Body of pancreas (tissue), 4 donors: ENCODE measurements around the gene SMIM12. TPM values are rescaled to one million over a fixed set of nuclear protein-coding genes. Genes with fewer than 3 reads are reported as not detected.

ENCODE experiments used
- ATAC-seq: fragments of 150-250 bp; one replicate; pipeline ENCODE4 v1.9.1; 2016
- DNase-seq, 4 donors: peaks; one replicate each; pipeline ENCODE4 v3.0.0-alpha.2; 2019
- H3K27ac ChIP-seq, 4 donors: fragments of 200-600 bp; sonication (generic); 1 replicate in 3 of 4; 2 replicates in 1 of 4; pipeline versions ENCODE4 v1.5.1 to v1.6.1; 2016 to 2019; ENCODE audit warnings: mild to moderate bottlenecking in 1 of 4, mixed read lengths in 1 of 4, moderate library complexity in 1 of 4
- H3K27me3 ChIP-seq, 2 donors: fragments of 200-600 bp; sonication (generic); one replicate each; pipeline ENCODE4 v1.6.0; 2016; ENCODE audit warnings: mild to moderate bottlenecking in 1 of 2
- H3K36me3 ChIP-seq, 2 donors: fragments of 200-600 bp; sonication (generic); replicated peaks in 1 of 2; 2 replicates each; pipeline ENCODE4 v1.5.1; 2016; ENCODE audit warnings: low read depth in 2 of 2; ENCODE audit not compliant: insufficient read depth in 1 of 2
- H3K4me1 ChIP-seq: fragments of 200-600 bp; sonication (generic); one replicate; pipeline ENCODE4 v1.6.0; 2016
- H3K4me3 ChIP-seq, 2 donors: fragments of 200-600 bp; sonication (generic); 1 replicate in 1 of 2; 2 replicates in 1 of 2; pipeline ENCODE4 v1.5.1; 2016 to 2019
- H3K9me3 ChIP-seq, 3 donors: fragments of 200-600 bp; sonication (generic); 1 replicate in 2 of 3; 2 replicates in 1 of 3; pipeline ENCODE4 v1.5.1; 2016
- POLR2A ChIP-seq, 3 donors: fragments of 450-650 bp; IDR thresholded peaks; one replicate each; pipeline ENCODE4 v1.6.1; 2016; ENCODE audit warnings: antibody characterized with exemption in 3 of 3, mild to moderate bottlenecking in 2 of 3
- WGBS, 2 donors: methylation state at CpG; one replicate each; pipeline ENCODE4 v1.1.5; 2017; 5-methylcytosine and 5-hydroxymethylcytosine counted together
- intact Hi-C: fragments of 100-400 bp; cut with DNase I; formaldehyde crosslinking; loops from one replicate; pipeline ENCODE4 v1.15.1; 2023
- total RNA-seq, 2 donors: library from RNA; depleted of rRNA; stranded (reverse); fragments of >200 nt; gene quantifications; one replicate each; pipeline ENCODE4 v1.1.0, GENCODE V29; 2016
- TF ChIP-seq, protein P1 (sequence below), 7 experiments: fragments of 450-650 bp in 4 of 7; fragments of 200-600 bp in 3 of 7; sonication (generic) in 3 of 7; IDR thresholded peaks; one replicate each; pipeline ENCODE4 v1.5.1; 2016 to 2019; ENCODE audit warnings: antibody characterized with exemption in 7 of 7

The SMIM12 gene
- total RNA-seq, 2 donors from 2014 or later: 7.8 to 22.1 TPM

GRCh38 chr1:34900775-34901502 lies 41.4 kb upstream of the SMIM12 start:
- H3K4me1 ChIP-seq: no peaks in the 10 kb centered on the region
- H3K27ac ChIP-seq: no peak overlapping the region
- H3K9me3 ChIP-seq: no peaks in the 10 kb centered on the region
- TF ChIP-seq, protein P1, sequence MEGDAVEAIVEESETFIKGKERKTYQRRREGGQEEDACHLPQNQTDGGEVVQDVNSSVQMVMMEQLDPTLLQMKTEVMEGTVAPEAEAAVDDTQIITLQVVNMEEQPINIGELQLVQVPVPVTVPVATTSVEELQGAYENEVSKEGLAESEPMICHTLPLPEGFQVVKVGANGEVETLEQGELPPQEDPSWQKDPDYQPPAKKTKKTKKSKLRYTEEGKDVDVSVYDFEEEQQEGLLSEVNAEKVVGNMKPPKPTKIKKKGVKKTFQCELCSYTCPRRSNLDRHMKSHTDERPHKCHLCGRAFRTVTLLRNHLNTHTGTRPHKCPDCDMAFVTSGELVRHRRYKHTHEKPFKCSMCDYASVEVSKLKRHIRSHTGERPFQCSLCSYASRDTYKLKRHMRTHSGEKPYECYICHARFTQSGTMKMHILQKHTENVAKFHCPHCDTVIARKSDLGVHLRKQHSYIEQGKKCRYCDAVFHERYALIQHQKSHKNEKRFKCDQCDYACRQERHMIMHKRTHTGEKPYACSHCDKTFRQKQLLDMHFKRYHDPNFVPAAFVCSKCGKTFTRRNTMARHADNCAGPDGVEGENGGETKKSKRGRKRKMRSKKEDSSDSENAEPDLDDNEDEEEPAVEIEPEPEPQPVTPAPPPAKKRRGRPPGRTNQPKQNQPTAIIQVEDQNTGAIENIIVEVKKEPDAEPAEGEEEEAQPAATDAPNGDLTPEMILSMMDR (IDR thresholded peaks at IDR 0.05): no peak
- intact Hi-C loops: no loop called here
- ATAC-seq: no peak
- H3K4me3 ChIP-seq: no peak overlapping the region
- H3K36me3 ChIP-seq: no peaks in the 10 kb centered on the region
- H3K27me3 ChIP-seq: no peaks in the 10 kb centered on the region
- 57 to 61% methylated on average over 13 of the region's 13 CpGs for WGBS, 2 donors
- no peak for DNase-seq

DNA sequence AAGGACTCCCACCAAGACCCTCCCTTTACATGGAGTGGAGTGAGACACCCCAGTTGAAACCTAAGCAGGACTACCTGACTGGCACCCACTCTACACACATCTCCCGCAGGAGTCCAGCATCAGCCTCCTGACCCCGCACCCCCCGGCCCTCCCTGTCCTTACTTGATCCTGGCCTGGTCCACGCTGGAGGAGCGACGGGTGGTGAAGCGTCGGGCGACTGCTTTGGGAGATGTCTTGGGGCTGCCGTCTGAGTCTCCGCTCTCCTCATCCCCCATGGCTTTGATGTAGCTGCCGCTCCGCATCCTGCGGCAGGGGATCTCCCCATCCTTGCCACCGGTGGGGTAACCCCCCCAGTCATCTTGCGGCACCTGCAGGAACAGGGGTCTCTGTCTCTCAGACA lies 40.4 kb upstream of the SMIM12 start:
- DNase-seq: no peak
- no peak overlapping the region for H3K4me3 ChIP-seq
- intact Hi-C loops: no loop called here
- H3K9me3 ChIP-seq: no peaks in the 10 kb centered on the region
- no peak for TF ChIP-seq POLR2A (IDR thresholded peaks at IDR 0.05)
- TF ChIP-seq, protein P1 (IDR thresholded peaks at IDR 0.05): no peak
- no peak for ATAC-seq
- WGBS, 2 donors: 84% methylated on average over 14 to 16 of the region's 16 CpGs
- H3K36me3 ChIP-seq: no peaks in the 10 kb centered on the region
- H3K4me1 ChIP-seq: no peaks in the 10 kb centered on the region
- no peaks in the 10 kb centered on the region for H3K27me3 ChIP-seq
- no peak overlapping the region for H3K27ac ChIP-seq

- DNase-seq: no peak
- 85 to 86% methylated on average over 4 of the region's 4 CpGs for WGBS, 2 donors
Measured at GRCh38 chr1:34899471-34899870, 39.9 kb upstream of the SMIM12 start.

DNA sequence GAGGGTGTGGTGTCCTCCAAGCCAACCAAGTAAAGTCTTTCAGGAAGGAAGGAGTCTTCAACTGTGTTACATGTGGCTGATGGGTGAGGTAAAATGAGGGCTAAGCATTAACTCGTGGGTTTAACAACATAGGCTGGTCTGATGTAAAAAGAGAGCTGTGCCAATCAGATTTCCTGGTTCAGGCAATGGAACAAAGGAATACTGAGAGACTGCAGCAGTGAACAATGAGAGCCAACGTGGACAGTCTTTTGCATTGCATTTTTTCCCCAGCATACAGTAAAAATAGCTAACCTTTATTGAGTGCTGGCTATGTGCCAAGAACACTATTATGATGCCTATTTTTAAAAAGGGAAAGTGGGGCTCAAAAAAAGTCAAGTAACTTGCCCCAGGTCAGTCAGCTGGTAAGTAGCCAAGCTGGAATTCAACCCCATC lies 38.8 kb upstream of the SMIM12 start:
- DNase-seq (no peak), ATAC-seq (no peak)
- Histone ChIP-seq H3K4me3 (no peak overlapping the region), H3K4me1 (no peaks in the 10 kb centered on the region), H3K36me3 (no peaks in the 10 kb centered on the region), H3K27me3 (no peaks in the 10 kb centered on the region), H3K27ac (no peak overlapping the region), H3K9me3 (no peaks in the 10 kb centered on the region)
- no peak for TF ChIP-seq POLR2A (IDR thresholded peaks at IDR 0.05)
- TF ChIP-seq, protein P1 (IDR thresholded peaks at IDR 0.05): no peak
- 17 to 20% methylated on average over 2 of the region's 2 CpGs for WGBS, 2 donors
- intact Hi-C loops: no loop called here

More at GRCh38 chr1:34899471-34899870, 39.9 kb upstream of the SMIM12 start:
- intact Hi-C loops: no loop called here
- Histone ChIP-seq H3K27me3 (no peaks in the 10 kb centered on the region), H3K27ac (no peak overlapping the region), H3K4me3 (no peak overlapping the region), H3K9me3 (no peaks in the 10 kb centered on the region), H3K4me1 (no peaks in the 10 kb centered on the region), H3K36me3 (no peaks in the 10 kb centered on the region)
- no peak for TF ChIP-seq POLR2A (IDR thresholded peaks at IDR 0.05)
- TF ChIP-seq, protein P1 (IDR thresholded peaks at IDR 0.05): no peak
- no peak for ATAC-seq

DNA sequence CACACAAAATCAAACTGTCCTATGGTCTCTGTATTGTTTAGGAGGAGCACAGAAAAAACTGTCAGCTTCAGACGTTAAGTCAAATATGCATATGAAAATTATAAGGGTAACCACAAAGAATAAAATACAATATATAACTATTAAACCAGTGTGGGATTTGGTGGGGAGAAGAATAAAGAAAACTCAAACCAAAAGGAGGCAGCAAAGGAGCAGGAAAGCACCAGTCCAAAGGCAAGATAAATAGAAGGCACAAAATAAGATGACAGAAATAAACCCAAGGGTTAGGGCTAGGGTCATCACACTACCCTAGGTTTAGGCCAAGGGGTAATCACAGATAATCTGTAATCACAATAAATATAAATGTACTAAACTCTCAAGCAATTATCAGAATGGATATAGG lies 37.1 kb upstream of the SMIM12 start:
- intact Hi-C loops: no loop called here
- no peak overlapping the region for H3K27ac ChIP-seq
- TF ChIP-seq POLR2A (IDR thresholded peaks at IDR 0.05): no peak
- TF ChIP-seq, protein P1 (IDR thresholded peaks at IDR 0.05): no peak
- H3K27me3 ChIP-seq: no peaks in the 10 kb centered on the region
- H3K4me3 ChIP-seq: no peak overlapping the region
- no peak for ATAC-seq
- no peak for DNase-seq
- 43 to 61% methylated on average over 1 of the region's 1 CpG for WGBS, 2 donors
- H3K4me1 ChIP-seq: no peaks in the 10 kb centered on the region
- no peaks in the 10 kb centered on the region for H3K36me3 ChIP-seq
- no peaks in the 10 kb centered on the region for H3K9me3 ChIP-seq
